GM12892 (cell line): ENCODE results near the gene FLT4. TPM values are rescaled to one million over a fixed set of nuclear protein-coding genes. Genes with fewer than 3 reads are reported as not detected.
"Not testable (repeated sequence)": the region's sequence is repeated elsewhere in the genome, so short reads cannot be mapped to it uniquely, and the experiment has no call there.

Experiments used
- DNase-seq: peaks from one replicate; pipeline ENCODE4 v3.0.0; 2011; ENCODE audit not compliant: insufficient read length
- FAIRE-seq: peaks from 2 replicates; lab custom pipeline; 2011; peaks lifted over from hg19 to GRCh38; lab: Jason Lieb, UNC
- POLR2A ChIP-seq: IDR thresholded peaks from 2 replicates; pipeline ENCODE4 v1.6.1; 2011; ENCODE audit warnings: low read depth, low read length, control low read depth
- POLR2AphosphoS5 ChIP-seq: IDR thresholded peaks from 2 replicates; pipeline ENCODE4 v1.6.1; 2011; ENCODE audit warnings: low read depth, low read length, control low read depth
- TAF1 ChIP-seq: IDR thresholded peaks from 2 replicates; pipeline ENCODE4 v1.6.1; 2011; ENCODE audit warnings: low read depth, mild to moderate bottlenecking, control low read depth, low read length, borderline replicate concordance
- polyA plus RNA-seq: library from polyadenylated mRNA; unstranded; fragments of >200 nt; gene quantifications from one replicate; pipeline ENCODE4 v1.2.1, GENCODE V29; 2012; ENCODE audit warnings: missing spikeins, inconsistent platforms; ENCODE audit not compliant: missing spikeins

The FLT4 gene
- not detected for polyA plus RNA-seq

- FAIRE-seq: no peak
- no peak for TF ChIP-seq TAF1
- no peak for TF ChIP-seq POLR2AphosphoS5
- TF ChIP-seq POLR2A: no peak
- DNase-seq: no peak
Measured at GRCh38 chr5:180649297-180650039, at the start of gene FLT4. TSS of gene FLT4 (minus strand) at chr5:180649600. CDS start at chr5:180649545, 55 bp downstream.

DNA sequence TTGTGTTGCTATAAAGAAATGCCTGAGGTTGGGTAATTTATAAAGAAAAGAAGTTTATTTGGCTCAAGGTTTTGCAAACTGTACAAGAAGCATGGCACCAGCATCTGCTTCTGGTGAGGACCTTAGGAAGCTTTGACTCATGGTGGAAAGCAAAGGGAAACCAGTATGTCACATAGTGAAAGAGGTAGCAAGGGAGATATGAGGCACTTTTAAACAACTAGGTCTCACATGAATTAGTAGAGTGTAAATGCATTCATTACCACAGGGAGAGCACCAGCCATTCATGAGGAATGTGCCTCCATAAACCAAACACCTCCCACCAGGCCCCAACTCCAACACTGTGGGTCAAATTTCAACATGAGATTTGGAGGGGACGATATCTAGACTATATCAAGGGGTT lies 49.6 kb upstream of the FLT4 start:
- TF ChIP-seq POLR2AphosphoS5 (no peak), TAF1 (no peak), POLR2A (no peak)
- FAIRE-seq: no peak
- no peak for DNase-seq

- DNase-seq (no peak), FAIRE-seq (no peak)
- TF ChIP-seq POLR2A (no peak), POLR2AphosphoS5 (no peak)
Measured at GRCh38 chr5:180696116-180696515, 46.7 kb upstream of the FLT4 start.

DNA sequence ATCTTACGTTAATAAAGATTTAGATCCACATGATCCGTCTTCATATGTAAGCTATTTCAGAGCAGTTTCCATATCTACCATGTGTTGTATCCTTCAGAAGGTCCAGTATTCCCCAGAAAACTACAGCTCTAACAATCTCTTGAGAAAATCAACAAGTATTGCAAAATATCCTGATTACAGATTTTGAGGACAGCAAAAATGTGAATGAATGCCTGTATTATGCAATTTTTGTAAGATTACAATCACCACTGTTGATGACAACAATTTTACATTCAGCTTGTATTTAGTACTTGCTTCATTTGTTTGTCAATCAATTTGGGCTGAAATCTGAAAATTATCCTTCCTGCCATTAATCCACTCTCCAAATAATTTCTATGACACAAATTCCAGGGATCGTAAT lies 43.0 kb upstream of the FLT4 start:
- DNase-seq (no peak), FAIRE-seq (no peak)
- TF ChIP-seq POLR2A (no peak), TAF1 (no peak), POLR2AphosphoS5 (no peak)

GRCh38 chr5:180691046-180691445 lies 41.6 kb upstream of the FLT4 start:
- TF ChIP-seq POLR2AphosphoS5 (no peak), TAF1 (no peak), POLR2A (no peak)
- FAIRE-seq (no peak), DNase-seq (no peak)

GRCh38 chr5:180690562-180690961 lies 41.2 kb upstream of the FLT4 start:
- no peak for DNase-seq
- no peak for FAIRE-seq
- TF ChIP-seq POLR2A (no peak), POLR2AphosphoS5 (no peak), TAF1 (no peak)

- FAIRE-seq: no peak
- no peak for TF ChIP-seq POLR2AphosphoS5
- no peak for TF ChIP-seq POLR2A
- TF ChIP-seq TAF1: no peak
- DNase-seq: no peak
Measured at GRCh38 chr5:180689775-180690174, 40.4 kb upstream of the FLT4 start.

- TF ChIP-seq TAF1 (no peak), POLR2A (no peak), POLR2AphosphoS5 (no peak)
- DNase-seq: no peak
Measured at GRCh38 chr5:180689071-180689694, 39.8 kb upstream of the FLT4 start.

GRCh38 chr5:180688330-180689070 lies 39.1 kb upstream of the FLT4 start:
- TF ChIP-seq TAF1: no peak
- TF ChIP-seq POLR2AphosphoS5: no peak
- TF ChIP-seq POLR2A: no peak
- DNase-seq (no peak), FAIRE-seq (no peak)

More at GRCh38 chr5:180689071-180689694, 39.8 kb upstream of the FLT4 start:
- FAIRE-seq: no peak

GRCh38 chr5:180686799-180687198 lies 37.4 kb upstream of the FLT4 start:
- FAIRE-seq, DNase-seq: not testable (repeated sequence)

GRCh38 chr5:180684623-180685161 lies 35.3 kb upstream of the FLT4 start:
- TF ChIP-seq POLR2AphosphoS5 (no peak), TAF1 (no peak), POLR2A (no peak)
- DNase-seq (no peak), FAIRE-seq (no peak)
